C4-2B (cell line): ENCODE measurements around the gene SNX13.
"Not testable (repeated sequence)": the region's sequence is repeated elsewhere in the genome, so short reads cannot be mapped to it uniquely, and the experiment has no call there.

Source experiments
- H3K27ac ChIP-seq: fragments of 450-650 bp; 2 replicates; pipeline ENCODE4 v1.5.1; 2017
- ZFX ChIP-seq: fragments of 450-650 bp; IDR thresholded peaks from 2 replicates; pipeline ENCODE4 v1.6.1; 2017
- TF ChIP-seq, protein P1 (sequence below): fragments of 450-650 bp; conservative IDR thresholded peaks from 2 replicates; pipeline ENCODE4 v1.5.1; 2017; ENCODE audit warnings: mild to moderate bottlenecking

The SNX13 gene

DNA sequence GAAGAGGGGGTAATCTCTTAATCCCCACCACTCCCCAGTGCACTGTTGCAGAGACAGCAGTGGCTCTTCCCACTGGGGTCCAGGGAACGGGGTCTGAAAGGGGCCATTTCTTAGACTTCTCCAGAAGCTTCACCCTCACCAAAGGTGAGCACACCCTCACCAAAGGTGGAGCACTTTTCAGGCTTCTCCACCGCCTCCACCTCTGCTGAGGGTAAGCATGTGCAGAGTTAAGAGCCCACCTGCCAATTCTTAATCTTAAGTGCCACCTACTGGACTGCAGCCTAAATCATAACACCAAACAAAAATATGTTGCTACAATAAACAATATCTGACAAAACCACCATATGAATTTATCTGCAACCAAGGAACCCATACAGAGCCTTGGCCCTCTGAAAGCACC, 27.0 kb downstream of the SNX13 start:
- no peak overlapping the region for H3K27ac ChIP-seq
- TF ChIP-seq ZFX: no peak
- TF ChIP-seq, protein P1, sequence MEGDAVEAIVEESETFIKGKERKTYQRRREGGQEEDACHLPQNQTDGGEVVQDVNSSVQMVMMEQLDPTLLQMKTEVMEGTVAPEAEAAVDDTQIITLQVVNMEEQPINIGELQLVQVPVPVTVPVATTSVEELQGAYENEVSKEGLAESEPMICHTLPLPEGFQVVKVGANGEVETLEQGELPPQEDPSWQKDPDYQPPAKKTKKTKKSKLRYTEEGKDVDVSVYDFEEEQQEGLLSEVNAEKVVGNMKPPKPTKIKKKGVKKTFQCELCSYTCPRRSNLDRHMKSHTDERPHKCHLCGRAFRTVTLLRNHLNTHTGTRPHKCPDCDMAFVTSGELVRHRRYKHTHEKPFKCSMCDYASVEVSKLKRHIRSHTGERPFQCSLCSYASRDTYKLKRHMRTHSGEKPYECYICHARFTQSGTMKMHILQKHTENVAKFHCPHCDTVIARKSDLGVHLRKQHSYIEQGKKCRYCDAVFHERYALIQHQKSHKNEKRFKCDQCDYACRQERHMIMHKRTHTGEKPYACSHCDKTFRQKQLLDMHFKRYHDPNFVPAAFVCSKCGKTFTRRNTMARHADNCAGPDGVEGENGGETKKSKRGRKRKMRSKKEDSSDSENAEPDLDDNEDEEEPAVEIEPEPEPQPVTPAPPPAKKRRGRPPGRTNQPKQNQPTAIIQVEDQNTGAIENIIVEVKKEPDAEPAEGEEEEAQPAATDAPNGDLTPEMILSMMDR: no peak

DNA sequence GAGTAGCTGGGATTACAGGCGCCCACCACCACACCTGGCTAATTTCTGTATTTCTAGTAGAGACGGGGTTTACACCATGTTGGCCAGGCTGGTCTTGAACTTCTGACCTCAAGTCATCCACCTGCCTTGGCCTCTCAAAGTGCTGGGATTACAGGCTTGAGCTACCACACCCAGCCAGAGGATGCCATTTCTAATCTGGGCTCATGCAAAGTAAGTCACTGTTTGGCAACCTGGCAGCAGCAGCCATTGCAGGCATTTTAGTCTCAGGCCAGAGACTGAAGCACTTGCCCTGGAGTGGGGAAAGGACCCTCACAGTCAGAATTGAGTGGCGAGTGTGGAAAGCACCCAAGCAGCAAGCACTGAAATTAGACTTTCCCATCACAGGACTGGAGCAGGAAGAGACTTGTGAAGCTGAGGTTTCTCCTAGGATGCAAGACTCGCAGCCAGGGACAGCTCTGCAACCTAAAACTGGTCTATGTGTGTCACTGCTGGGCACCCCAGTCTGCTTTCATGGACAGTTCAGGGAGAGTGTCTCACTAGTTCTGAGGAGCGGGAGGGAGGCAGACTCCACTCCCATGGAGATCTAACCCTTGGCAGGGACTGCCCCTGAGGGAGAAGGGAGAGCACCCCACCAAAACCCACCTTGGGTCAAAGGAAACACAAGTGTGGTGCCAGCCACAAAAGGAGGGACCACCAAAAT, 27.6 kb downstream of the SNX13 start:
- H3K27ac ChIP-seq: no peak overlapping the region
- TF ChIP-seq, protein P1: no peak
- TF ChIP-seq ZFX: no peak

DNA sequence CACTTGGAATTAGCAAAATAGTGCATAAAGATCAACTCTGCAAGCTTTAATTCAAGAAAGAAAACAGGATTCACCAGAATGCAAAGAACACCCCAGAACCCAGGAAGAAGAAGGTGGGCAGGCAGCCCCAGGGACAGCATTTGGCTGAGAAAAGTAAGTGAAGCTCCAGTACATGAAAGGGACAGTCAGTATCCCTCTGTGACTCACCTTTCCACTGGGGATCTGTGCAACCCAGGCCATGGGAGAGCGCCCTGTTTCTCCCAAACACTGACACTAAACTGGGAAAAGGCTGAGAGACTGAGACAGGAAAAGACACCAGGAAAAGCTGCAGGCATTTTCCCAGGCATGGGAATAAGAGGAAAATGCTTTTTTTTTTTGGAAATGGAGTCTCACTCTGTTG, 28.2 kb downstream of the SNX13 start:
- H3K27ac ChIP-seq: no peak overlapping the region
- TF ChIP-seq ZFX: no peak
- TF ChIP-seq, protein P1: no peak

DNA sequence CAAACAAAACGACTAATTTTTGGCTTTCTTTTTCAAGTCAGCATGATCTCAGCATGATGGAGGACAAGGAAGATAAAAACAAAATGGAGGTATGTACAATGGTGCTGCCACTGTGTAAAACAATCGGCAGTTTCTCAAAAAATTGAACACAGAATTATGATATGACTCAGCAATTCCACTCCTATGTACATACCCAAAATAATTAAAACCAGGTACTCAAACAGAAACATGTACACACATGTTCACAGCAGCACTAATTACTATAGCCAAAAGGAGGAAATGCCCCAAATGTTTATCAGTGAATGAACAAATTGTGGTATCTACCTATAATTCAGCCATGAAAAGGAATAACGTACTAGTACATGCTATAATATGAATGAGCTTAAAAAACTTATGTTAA, 29.9 kb downstream of the SNX13 start:
- TF ChIP-seq ZFX: no peak
- TF ChIP-seq, protein P1: no peak
- no peak overlapping the region for H3K27ac ChIP-seq

DNA sequence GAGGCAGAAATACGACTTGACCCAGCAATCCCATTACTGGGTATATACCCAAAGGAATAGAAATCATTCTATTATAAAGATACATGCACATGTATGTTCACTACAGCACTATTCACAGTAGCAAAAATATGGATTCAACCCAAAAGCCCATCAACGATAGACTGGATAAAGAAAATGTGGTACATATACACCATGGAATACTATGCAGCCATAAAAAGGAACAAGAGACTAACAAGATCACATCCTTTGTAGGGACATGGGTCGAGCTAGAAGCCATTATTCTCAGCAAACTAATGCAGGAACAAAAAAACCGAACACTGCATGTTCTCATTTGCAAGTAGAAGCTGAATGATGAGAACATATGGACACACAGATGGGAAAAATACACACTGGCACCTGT, 31.0 kb downstream of the SNX13 start:
- not testable (repeated sequence) for H3K27ac ChIP-seq

DNA sequence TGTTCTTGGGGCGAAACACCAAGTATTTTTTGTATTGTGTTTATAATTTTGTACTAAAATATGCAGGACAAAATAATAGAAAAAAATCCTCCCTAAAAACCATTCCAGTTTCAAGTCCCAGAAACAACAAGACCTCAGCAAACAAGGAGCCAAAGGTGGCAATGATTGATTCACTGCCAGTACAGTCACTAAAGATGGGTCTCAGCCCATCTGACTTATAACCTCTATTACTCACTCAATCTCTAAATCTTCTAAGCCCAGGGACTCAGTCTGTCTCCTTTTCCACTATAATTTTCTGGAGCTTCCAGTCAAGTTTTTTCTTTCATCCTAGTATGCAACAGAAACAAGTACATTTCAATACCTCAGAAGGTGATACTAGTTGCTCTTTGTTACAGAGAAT, 33.3 kb downstream of the SNX13 start:
- H3K27ac ChIP-seq: no peak overlapping the region
- no peak for TF ChIP-seq ZFX
- TF ChIP-seq, protein P1: no peak

DNA sequence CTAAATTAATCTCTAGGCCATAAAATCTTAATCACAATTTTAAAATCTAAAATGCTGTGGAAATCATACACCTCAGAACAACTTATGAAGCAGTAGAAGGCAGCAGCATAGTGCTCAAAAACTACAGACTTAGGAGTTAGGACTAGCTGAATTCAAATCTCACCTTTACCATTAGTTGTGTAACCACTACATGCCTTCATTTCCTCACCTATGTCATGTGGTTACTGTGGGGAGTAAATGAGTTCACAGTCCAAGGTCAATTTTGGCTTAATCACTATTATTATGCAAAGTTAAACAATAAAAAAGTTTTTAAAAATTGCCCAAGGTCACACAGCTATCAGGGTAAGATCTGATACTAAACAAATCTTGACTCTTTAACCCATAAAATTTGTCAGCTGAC, 37.0 kb downstream of the SNX13 start:
- TF ChIP-seq, protein P1: no peak
- TF ChIP-seq ZFX: no peak
- no peak overlapping the region for H3K27ac ChIP-seq

DNA sequence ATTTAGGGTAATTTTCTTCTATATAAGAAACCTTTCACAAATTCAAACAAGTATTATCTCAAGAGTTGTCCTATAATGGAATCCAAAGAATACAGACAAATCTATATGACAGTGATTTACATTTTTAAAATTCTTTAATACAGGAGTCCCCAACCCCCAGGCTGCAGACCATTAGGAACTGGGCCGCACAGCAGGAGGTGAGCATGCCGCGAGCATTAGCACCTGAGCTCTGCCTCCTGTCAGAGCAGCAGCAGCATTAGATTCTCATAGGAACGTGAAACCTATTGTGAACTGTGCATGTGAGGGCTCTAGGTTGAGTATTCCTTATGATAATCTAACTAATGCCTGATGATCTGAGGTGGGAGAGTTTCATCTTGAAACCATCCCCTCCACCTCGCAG, 37.7 kb downstream of the SNX13 start:
- TF ChIP-seq, protein P1: no peak
- no peak for TF ChIP-seq ZFX
- no peak overlapping the region for H3K27ac ChIP-seq
